T-helper 1 cell treated with Interleukin-12 subunit alpha and Interleukin-12 subunit beta and Interleukin-4 antibody, amounts not matched to agents 30 μg/mL and 1 μg/mL, for 36 hours (primary cell): ENCODE data around the gene PIGQ.

Source experiments
- H3K27ac Mint-ChIP-seq: one replicate; pipeline ENCODE4 v1.8.0; 2021; ENCODE audit warnings: mild to moderate bottlenecking, mixed read lengths
- H3K27me3 Mint-ChIP-seq: one replicate; pipeline ENCODE4 v1.8.0; 2021; ENCODE audit warnings: low read depth, mixed read lengths
- H3K36me3 Mint-ChIP-seq: one replicate; pipeline ENCODE4 v1.8.0; 2021; ENCODE audit warnings: low read depth, mixed read lengths
- H3K4me1 Mint-ChIP-seq: one replicate; pipeline ENCODE4 v1.8.0; 2021; ENCODE audit warnings: low read depth, mixed read lengths
- H3K4me3 Mint-ChIP-seq: one replicate; pipeline ENCODE4 v1.8.0; 2021; ENCODE audit warnings: mild to moderate bottlenecking, moderate library complexity, mixed read lengths
- H3K9me3 Mint-ChIP-seq: one replicate; pipeline ENCODE4 v1.8.0; 2021; ENCODE audit warnings: mixed read lengths

Gene PIGQ

DNA sequence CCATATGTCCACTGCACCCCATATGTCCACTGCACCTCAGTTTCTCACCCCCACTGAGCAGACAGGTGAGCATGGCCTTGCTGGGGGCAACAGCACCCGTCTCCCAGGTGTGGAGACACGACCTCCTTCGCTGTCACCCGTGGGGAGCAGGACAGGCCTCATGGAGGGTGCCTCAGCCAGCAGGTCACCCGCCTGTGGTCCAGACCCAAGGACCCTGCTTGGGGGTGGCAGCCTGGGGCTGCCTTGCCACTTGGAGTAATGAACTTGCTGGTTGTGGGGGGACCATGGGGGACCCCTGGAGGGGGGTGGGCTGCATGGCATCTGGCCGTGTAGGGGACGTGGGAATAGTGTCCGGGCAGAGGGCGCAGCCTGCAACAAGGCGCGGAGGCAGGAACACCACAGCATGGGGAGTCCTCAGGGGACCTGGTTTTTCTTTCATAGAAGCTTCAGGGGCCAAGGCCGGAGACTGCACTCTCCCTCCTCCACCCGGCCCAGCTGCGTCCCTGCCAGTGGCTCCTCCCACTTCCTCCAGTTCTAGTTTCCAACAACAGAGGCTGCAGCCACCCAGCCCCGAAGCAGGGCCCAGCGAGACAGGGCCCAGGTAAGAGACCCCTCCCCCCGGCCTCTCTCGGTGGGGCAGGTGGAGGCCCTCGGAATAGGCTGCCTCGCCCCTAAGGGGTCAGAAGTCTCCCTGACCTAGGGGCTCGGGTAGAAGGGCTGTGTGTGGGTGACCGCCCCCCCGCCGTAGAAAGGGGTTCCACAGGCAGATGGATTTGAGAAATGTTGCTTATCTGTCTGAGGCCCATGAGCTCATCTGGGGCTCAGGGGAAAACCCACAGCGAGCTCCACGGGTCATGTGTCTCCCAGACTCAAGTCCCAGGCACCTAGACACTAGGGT, 3.0 kb upstream of the PIGQ start, which contains the start of gene NHLRC4:
TSS of gene NHLRC4 (plus strand) at position 531 of the 898 bp plus-strand sequence. CDS start 1,043 bp downstream, outside the sequence.
- Mint-ChIP-seq H3K4me3 (peak within 1 kb of the TSS; percentile 57), H3K27me3 (peaks cover 8% of the 10 kb centered on the region), H3K36me3 (no peaks in the 10 kb centered on the region), H3K4me1 (peaks cover 18% of the 10 kb centered on the region), H3K27ac (peak within 1 kb of the TSS; percentile 72), H3K9me3 (no peaks in the 10 kb centered on the region)

DNA sequence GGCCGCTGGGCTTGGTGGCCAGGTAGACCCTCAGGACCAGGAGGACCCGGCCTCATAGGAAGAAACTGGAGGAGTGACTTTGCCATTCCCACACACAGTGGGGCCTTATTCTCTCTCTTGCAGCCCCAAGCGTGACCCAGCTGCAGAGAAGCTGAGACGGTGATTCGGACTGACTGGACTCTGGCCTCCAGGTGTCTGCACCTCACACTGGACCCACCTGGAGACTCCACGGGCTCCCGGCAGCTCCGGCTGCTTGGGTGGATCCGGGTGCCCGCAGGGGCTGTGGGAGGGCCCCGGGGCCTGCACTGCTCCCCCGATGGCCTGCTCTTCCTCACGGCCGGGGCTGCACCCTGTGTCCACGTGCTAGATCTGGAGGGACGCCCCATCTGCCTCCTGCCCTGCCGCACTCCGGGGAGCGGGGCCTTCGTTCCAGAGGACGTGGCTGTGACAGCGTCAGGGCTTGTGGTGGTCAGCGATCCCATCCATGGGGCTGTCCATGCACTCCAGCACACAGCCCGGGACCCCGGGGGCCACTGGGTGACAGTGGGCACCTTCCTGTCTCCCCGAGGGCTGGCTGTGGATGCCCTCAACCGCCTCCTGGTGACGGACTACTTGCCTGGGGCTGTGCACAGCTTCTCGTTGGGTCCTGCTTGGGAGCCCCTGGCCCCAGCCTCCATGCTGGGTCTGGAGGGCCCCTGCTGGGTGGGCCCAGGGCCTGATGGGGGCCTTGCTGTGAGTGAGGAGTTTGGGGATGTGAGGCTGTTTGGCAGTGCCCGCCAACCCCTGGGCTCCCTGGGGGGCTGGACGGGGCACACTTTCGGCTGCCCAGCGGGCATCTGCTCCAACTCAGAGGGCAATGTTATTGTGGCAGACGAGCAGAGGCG, 2.2 kb upstream of the PIGQ start:
- H3K4me3 Mint-ChIP-seq = peak overlapping the region; percentile 57
- no peaks in the 10 kb centered on the region for H3K36me3 Mint-ChIP-seq
- no peaks in the 10 kb centered on the region for H3K9me3 Mint-ChIP-seq
- peak overlapping the region; percentile 72 for H3K27ac Mint-ChIP-seq
- peaks cover 2% of the 10 kb centered on the region for H3K27me3 Mint-ChIP-seq
- H3K4me1 Mint-ChIP-seq = peaks cover 21% of the 10 kb centered on the region

DNA sequence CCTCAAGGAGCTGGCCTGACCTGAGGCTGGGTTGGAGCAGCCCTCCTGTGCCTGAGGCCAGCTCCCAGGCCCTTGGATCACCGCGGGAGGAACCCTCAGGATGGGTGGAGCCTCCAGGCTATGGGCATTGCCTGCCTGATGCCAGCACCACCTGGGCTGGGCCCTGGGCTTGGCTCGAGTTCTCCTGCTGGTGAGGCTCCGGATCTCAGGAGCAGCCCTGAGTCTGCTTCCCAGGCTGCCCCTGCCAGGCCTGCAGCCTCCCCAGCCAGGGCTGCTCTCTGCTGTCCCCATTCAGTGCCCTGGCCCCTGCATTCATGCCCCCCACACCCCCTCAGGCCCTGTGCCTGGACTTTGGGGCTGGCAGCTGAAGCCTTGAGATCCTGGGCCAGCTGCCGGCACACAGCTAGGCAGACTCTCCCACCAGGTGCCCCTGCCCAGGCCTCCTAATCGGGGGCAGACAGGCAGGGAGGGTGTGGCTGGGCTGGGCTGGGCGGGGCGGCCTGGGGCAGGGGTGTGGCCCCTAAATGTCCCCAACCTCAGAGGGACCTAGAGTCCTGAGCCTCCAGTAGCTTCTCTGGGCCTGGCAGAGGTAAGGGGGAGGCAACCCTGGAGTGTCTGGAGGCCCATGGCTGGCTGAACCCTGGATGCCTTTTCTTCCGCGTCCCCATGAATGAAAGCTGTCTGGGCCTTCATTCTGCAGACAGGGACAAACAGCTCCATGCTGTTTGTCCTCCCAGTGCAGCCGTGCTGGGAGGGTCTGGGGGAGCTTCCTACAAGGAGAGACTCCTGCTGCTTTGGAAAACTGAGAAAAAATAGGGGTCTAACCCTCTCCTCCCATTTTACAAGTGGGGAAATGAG, 1.1 kb upstream of the PIGQ start:
- Mint-ChIP-seq H3K27ac (peak overlapping the region; percentile 86), H3K27me3 (no peaks in the 10 kb centered on the region), H3K4me1 (peaks cover 21% of the 10 kb centered on the region), H3K4me3 (peak overlapping the region; percentile 82), H3K9me3 (no peaks in the 10 kb centered on the region), H3K36me3 (no peaks in the 10 kb centered on the region)

DNA sequence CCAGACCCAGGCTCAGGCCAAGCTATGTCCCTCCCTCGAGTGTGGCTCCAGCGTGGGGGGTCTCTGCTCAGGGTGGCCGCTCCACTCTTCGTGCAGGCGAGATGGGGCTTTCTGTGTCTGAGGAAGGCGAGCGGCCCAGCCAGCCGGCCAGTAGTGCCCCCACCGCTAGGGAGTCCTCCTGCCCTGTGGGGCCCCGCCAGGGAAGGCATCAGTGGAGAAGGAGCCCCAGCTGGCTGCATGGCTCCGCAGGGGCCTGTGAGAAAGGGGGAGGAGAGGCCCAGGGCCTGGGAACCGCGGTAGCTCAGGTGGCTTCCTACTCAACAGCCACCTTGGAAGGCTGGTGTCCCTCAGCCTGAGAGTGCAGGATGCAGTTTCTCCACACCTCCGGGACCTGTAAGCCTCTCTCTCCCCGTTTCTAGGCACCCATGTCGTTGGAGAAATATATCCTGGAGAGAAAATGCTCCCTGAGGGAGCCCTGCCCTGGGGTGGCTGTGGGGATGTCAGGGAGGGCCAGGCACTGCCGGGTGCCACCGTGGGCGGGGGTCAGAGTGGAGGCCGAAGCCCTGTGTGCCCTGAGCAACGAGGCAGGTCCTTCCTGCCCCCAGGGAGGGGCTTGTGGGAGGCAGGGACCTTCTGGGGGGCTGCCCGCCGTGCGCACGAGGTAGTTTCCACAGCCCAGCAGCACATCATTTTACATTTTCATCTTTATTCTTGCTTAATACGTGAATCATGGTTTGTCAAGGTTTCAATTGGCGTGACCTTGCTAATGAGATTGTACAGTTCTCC, 3.3 kb downstream of the PIGQ start:
- peaks cover 19% of the 10 kb centered on the region for H3K4me1 Mint-ChIP-seq
- no peaks in the 10 kb centered on the region for H3K9me3 Mint-ChIP-seq
- no peak overlapping the region for H3K4me3 Mint-ChIP-seq
- no peak overlapping the region for H3K27ac Mint-ChIP-seq
- H3K27me3 Mint-ChIP-seq = no peaks in the 10 kb centered on the region
- H3K36me3 Mint-ChIP-seq = no peaks in the 10 kb centered on the region

DNA sequence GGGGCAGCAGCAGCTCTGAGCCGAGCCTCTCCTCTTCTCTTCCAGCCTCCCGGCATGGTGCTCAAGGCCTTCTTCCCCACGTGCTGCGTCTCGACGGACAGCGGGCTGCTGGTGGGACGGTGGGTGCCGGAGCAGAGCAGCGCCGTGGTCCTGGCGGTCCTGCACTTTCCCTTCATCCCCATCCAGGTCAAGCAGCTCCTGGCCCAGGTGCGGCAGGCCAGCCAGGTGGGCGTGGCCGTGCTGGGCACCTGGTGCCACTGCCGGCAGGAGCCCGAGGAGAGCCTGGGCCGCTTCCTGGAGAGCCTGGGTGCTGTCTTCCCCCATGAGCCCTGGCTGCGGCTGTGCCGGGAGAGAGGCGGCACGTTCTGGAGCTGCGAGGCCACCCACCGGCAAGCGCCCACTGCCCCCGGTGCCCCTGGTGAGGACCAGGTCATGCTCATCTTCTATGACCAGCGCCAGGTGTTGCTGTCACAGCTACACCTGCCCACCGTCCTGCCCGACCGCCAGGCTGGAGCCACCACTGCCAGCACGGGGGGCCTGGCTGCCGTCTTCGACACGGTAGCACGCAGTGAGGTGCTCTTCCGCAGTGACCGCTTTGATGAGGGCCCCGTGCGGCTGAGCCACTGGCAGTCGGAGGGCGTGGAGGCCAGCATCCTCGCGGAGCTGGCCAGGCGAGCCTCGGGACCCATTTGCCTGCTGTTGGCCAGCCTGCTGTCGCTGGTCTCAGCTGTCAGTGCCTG, 4.4 kb downstream of the PIGQ start:
- Mint-ChIP-seq H3K4me3 (no peak overlapping the region), H3K9me3 (no peaks in the 10 kb centered on the region), H3K27ac (no peak overlapping the region), H3K27me3 (no peaks in the 10 kb centered on the region), H3K4me1 (peaks cover 16% of the 10 kb centered on the region), H3K36me3 (no peaks in the 10 kb centered on the region)

DNA sequence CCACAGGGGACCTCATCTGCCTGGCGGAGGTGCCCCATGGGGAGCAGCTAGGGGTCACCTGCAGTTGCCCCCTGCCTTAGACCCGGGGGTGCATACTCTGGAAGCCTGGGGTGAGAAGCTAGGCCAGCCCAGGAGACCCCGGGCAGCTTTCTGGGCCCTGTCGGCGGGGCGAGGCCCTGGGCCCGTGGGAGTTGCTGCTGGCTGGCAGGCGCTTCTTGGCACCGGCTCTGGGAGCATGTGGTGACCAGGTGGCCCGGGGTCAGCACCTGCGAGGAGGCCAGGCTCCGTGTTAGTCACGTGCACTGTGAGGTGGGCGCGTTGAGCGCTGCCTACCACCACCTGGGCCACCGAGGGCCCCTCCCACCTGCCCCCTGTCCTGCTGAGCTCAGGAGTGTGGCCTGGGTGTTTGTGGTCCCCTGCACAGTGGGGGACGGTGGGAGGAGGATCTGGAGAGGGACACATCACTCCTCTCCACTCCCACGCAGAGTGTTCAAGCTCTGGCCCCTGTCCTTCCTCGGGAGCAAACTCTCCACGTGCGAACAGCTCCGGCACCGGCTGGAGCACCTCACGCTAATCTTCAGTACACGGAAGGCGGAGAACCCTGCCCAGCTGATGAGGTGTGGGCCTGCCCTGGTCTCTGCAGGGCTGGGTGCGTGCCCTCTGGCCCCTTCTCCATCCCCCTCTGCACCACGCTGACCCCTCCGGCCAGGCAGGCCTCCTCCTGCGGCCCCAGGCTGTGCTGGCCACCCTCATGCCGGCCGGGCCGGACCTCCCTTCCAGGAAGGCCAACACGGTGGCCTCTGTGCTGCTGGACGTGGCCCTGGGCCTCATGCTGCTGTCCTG, 5.8 kb downstream of the PIGQ start:
- H3K4me1 Mint-ChIP-seq = peaks cover 14% of the 10 kb centered on the region
- no peak overlapping the region for H3K27ac Mint-ChIP-seq
- no peak overlapping the region for H3K4me3 Mint-ChIP-seq
- no peaks in the 10 kb centered on the region for H3K27me3 Mint-ChIP-seq
- H3K36me3 Mint-ChIP-seq = no peaks in the 10 kb centered on the region
- no peaks in the 10 kb centered on the region for H3K9me3 Mint-ChIP-seq

DNA sequence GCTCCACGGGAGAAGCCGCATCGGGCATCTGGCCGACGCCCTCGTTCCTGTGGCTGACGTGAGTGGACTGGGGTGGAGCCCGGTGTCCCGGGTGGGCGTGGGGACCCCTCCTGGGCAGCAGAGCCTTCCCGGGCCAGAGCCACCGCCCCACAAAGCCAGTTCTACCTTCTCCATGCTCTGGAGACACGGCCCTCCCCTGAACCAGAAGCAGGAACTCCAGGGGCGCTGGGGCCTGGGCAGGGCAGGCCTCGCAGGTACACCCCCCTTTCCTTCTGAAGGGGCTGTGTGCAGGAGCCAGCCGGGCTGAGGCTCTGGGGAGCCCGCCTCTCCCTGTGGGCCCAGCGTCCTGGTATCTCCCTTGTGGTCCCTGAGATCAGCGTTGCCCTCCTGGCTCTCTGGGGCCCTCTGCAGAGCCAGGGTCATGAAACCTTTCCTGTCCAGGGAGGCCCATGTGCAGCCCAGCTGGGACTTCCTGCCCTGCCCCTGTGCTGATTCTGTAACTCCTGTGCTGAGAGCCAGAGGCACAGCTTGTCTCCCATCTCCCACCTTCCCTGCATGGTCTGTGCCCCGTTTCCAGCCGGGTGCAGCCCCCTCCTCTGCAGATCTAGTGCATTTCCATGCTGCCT, 6.5 kb downstream of the PIGQ start:
- Mint-ChIP-seq H3K36me3 (no peaks in the 10 kb centered on the region), H3K9me3 (no peaks in the 10 kb centered on the region), H3K4me3 (no peak overlapping the region), H3K27me3 (no peaks in the 10 kb centered on the region), H3K4me1 (peaks cover 7% of the 10 kb centered on the region), H3K27ac (no peak overlapping the region)

DNA sequence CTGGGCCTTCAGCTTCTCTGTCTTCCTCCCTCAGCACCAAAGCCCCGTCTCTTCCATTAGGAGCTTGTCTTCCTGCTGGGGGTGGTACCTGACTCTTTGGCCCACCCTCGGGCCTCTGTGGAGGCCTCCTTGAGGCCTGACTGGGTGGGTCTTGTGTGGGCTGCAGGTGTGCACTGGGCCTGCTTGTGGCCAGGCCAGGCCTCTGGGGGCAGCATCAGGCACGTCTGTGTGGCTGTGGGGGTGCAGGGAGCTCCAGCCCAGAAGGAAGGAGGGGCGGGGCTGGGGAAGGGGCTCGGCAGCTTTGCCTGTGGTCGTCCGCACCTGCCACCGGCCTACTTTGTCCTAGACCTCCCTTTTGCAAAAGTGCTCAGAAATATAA, 7.0 kb downstream of the PIGQ start:
- Mint-ChIP-seq H3K4me1 (peaks cover 2% of the 10 kb centered on the region), H3K4me3 (no peak overlapping the region), H3K9me3 (no peaks in the 10 kb centered on the region), H3K27ac (no peak overlapping the region), H3K27me3 (no peaks in the 10 kb centered on the region), H3K36me3 (no peaks in the 10 kb centered on the region)

DNA sequence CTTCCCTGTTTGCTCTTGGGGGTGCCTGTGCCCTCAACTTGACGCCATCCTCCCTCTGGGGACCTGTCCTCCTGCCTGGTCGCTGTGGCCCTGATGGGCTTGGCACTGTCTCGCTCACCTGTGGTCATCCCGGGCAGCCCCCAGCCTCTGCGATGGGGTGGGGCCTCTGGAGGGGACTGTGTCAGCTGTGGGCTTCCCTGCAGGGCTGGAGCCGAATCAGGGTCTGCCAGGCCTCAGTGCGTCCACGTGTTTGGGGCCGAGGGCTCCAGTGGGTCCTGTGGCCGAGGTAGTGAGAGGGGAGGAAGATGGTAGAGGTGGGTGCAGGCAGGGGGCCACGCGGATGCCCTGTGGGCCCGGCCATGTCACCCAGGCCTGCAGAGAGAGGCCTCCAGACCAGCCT, 8.0 kb downstream of the PIGQ start:
- no peaks in the 10 kb centered on the region for H3K4me1 Mint-ChIP-seq
- no peaks in the 10 kb centered on the region for H3K27me3 Mint-ChIP-seq
- H3K27ac Mint-ChIP-seq = no peak overlapping the region
- H3K36me3 Mint-ChIP-seq = no peaks in the 10 kb centered on the region
- H3K9me3 Mint-ChIP-seq = no peaks in the 10 kb centered on the region
- H3K4me3 Mint-ChIP-seq = no peak overlapping the region

DNA sequence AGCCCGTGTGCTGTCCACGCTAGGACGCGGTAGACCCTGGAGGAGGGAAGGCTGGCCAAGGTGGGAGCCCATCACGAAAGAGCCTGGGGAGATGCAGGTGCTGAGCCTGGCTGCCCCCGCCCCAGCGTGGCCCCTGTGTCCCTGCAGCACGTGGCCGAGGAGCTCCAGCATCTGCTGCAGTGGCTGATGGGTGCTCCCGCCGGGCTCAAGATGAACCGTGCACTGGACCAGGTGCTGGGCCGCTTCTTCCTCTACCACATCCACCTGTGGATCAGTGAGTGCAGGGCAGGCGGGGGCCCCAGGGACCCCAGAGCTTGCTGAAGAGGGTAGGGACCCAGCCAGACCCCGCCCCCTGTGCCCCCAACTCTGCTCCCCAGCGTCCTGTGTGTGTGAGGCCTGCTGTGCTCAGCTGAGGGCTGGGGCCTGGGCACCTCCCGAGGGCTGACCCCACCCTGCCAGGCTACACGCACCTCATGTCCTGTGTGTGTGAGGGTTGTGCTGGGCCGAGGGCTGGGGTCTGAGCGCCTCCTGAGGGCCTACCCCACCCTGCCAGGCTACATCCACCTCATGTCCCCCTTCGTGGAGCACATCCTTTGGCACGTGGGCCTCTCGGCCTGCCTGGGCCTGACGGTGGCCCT, 8.6 kb downstream of the PIGQ start:
- H3K27ac Mint-ChIP-seq = no peak overlapping the region
- no peaks in the 10 kb centered on the region for H3K9me3 Mint-ChIP-seq
- no peak overlapping the region for H3K4me3 Mint-ChIP-seq
- H3K4me1 Mint-ChIP-seq = no peaks in the 10 kb centered on the region
- H3K36me3 Mint-ChIP-seq = no peaks in the 10 kb centered on the region
- H3K27me3 Mint-ChIP-seq = no peaks in the 10 kb centered on the region

DNA sequence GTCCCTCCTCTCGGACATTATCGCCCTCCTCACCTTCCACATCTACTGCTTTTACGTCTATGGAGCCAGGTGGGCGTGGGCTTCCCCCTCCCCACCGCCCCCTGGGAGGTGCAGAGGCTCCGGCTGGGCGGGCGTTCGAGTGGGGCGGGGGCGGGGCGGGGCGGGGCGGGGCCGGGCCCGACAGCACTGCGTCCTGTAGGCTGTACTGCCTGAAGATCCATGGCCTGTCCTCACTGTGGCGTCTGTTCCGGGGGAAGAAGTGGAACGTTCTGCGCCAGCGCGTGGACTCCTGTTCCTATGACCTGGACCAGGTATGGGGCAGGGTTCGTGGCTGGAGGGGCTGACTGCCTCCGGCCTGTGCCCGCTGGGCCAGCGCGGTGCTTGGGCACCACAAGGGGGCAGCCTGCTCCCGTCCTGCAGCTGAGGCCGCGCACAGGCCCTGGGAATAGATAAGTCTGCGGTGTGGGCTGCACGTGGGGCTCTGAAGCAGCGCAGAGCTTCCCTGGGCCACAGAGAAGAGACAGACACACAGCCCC, 9.2 kb downstream of the PIGQ start:
- Mint-ChIP-seq H3K4me3 (no peak overlapping the region), H3K27me3 (no peaks in the 10 kb centered on the region), H3K27ac (no peak overlapping the region), H3K36me3 (no peaks in the 10 kb centered on the region), H3K9me3 (no peaks in the 10 kb centered on the region), H3K4me1 (no peaks in the 10 kb centered on the region)
